ENCODE measurements around the gene SPPL3. TPM values are rescaled to one million over a fixed set of nuclear protein-coding genes. Genes with fewer than 3 reads are reported as not detected.

SPPL3 gene
- polyA plus RNA-seq, 2 donors: 16.7 to 29.3 TPM

DNA sequence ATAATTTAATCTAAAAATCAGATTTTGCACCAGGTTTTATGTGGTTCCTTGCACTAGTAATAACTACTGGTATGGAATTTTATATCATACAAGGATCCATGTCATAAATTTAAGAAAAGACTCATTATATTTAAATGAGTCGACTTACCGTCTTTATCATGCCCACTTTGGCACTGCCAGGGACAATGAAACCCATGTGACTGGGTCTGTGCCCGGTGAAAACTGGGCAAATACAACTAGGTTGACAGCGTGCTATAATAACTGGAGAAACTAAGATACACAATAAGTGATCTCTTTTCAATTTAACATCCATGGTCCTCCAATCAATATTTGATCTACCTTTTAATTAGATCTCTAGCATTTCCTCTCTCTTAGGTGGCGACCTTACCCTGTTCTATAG, 114.0 kb downstream of the SPPL3 start:
- Histone ChIP-seq H3K9me3 (ENCODE audit: control insufficient read depth in 2 of 2, insufficient read depth in 1 of 2, low read depth in 1 of 2, low read length in 1 of 2) (no peaks in the 10 kb centered on the region), H3K27ac (ENCODE audit: low read depth in 2 of 2, low read length in 1 of 2) (no peak overlapping the region), H3K4me3 (ENCODE audit: low read depth in 1 of 2, low read length in 2 of 2) (no peak overlapping the region), H3K4me1 (ENCODE audit: control insufficient read depth in 2 of 2, insufficient read depth in 2 of 2, low read length in 1 of 2) (no peaks in the 10 kb centered on the region), H3K27me3 (ENCODE audit: control insufficient read depth in 1 of 2, insufficient read depth in 2 of 2, low read length in 2 of 2) (no peaks in the 10 kb centered on the region), H3K36me3 (ENCODE audit: control insufficient read depth in 2 of 2, insufficient read depth in 2 of 2, low read length in 1 of 2) (peaks cover 0 to 3% of the 10 kb centered on the region in 2 donors)
- WGBS, 2 donors: 90 to 96% methylated on average over 5 of the region's 5 CpGs

GRCh38 chr12:120787889-120788288, 116.3 kb downstream of the SPPL3 start:
- Histone ChIP-seq H3K27me3 (ENCODE audit: control insufficient read depth in 1 of 2, insufficient read depth in 2 of 2, low read length in 2 of 2) (no peaks in the 10 kb centered on the region), H3K9me3 (ENCODE audit: control insufficient read depth in 2 of 2, insufficient read depth in 1 of 2, low read depth in 1 of 2, low read length in 1 of 2) (no peaks in the 10 kb centered on the region), H3K4me3 (ENCODE audit: low read depth in 1 of 2, low read length in 2 of 2) (no peak overlapping the region), H3K4me1 (ENCODE audit: control insufficient read depth in 2 of 2, insufficient read depth in 2 of 2, low read length in 1 of 2) (no peaks in the 10 kb centered on the region), H3K36me3 (ENCODE audit: control insufficient read depth in 2 of 2, insufficient read depth in 2 of 2, low read length in 1 of 2) (peaks cover 0 to 6% of the 10 kb centered on the region in 2 donors), H3K27ac (ENCODE audit: low read depth in 2 of 2, low read length in 1 of 2) (no peak overlapping the region)
- 91 to 95% methylated on average over 3 of the region's 3 CpGs for WGBS, 2 donors

DNA sequence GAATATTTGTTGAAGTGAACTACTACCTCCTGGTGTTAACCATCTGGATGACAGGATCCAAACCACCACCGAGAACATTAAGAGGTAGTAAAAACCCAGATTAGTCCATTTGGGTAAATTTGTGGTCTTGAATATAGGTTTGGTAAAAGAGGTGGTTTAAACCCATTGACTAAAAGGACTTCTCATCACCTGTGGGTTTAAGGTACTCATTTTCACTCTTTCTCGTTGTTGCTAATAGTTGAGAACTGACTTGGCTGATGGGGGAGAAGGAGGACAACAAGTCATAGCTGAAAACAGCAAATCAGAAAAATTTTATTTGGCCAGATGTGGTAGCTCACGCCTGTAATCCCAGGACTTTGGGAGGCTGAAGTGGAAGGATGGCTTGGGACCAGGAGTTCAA, 119.4 kb downstream of the SPPL3 start:
- no peaks in the 10 kb centered on the region for H3K9me3 ChIP-seq (ENCODE audit: control insufficient read depth in 2 of 2, insufficient read depth in 1 of 2, low read depth in 1 of 2, low read length in 1 of 2)
- no peaks in the 10 kb centered on the region for H3K4me1 ChIP-seq (ENCODE audit: control insufficient read depth in 2 of 2, insufficient read depth in 2 of 2, low read length in 1 of 2)
- peaks cover 0 to 3% of the 10 kb centered on the region in 2 donors for H3K36me3 ChIP-seq (ENCODE audit: control insufficient read depth in 2 of 2, insufficient read depth in 2 of 2, low read length in 1 of 2)
- no peak overlapping the region for H3K4me3 ChIP-seq (ENCODE audit: low read depth in 1 of 2, low read length in 2 of 2)
- no peak overlapping the region for H3K27ac ChIP-seq (ENCODE audit: low read depth in 2 of 2, low read length in 1 of 2)
- WGBS, 2 donors: 87 to 93% methylated on average over 3 of the region's 3 CpGs
- no peaks in the 10 kb centered on the region for H3K27me3 ChIP-seq (ENCODE audit: control insufficient read depth in 1 of 2, insufficient read depth in 2 of 2, low read length in 2 of 2)

DNA sequence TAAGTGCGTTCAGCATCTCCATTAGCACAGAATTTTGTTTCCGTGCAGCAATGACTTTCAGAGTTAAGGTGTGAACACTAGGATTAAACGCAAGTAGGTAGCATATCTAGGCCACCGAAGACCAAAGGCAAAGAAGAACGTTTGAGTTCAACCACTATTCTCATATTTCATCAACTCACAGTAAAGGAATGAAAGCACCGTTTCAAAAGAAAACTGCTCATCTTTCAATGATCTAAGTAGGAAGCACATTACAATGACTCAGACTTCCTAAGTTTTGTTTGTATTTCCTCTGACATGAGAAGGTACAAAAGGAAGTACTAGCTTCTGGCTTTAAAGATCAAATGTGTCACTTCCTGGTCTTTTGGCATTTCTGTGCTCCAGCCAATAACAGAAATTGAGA, 121.0 kb downstream of the SPPL3 start:
- Histone ChIP-seq H3K27me3 (ENCODE audit: control insufficient read depth in 1 of 2, insufficient read depth in 2 of 2, low read length in 2 of 2) (no peaks in the 10 kb centered on the region), H3K27ac (ENCODE audit: low read depth in 2 of 2, low read length in 1 of 2) (peak overlapping the region; percentile 22 to 42), H3K9me3 (ENCODE audit: control insufficient read depth in 2 of 2, insufficient read depth in 1 of 2, low read depth in 1 of 2, low read length in 1 of 2) (no peaks in the 10 kb centered on the region), H3K4me3 (ENCODE audit: low read depth in 1 of 2, low read length in 2 of 2) (no peak overlapping the region), H3K36me3 (ENCODE audit: control insufficient read depth in 2 of 2, insufficient read depth in 2 of 2, low read length in 1 of 2) (peaks cover 0 to 5% of the 10 kb centered on the region in 2 donors), H3K4me1 (ENCODE audit: control insufficient read depth in 2 of 2, insufficient read depth in 2 of 2, low read length in 1 of 2) (no peaks in the 10 kb centered on the region)
- WGBS, 2 donors: 61 to 64% methylated on average over 6 of the region's 6 CpGs

- WGBS, 2 donors: 89 to 90% methylated on average over 7 of the region's 7 CpGs
Measured at GRCh38 chr12:120775862-120776552, 128.2 kb downstream of the SPPL3 start.

GRCh38 chr12:120774169-120774916, 129.8 kb downstream of the SPPL3 start:
- no peak overlapping the region for H3K27ac ChIP-seq (ENCODE audit: low read depth in 2 of 2, low read length in 1 of 2)
- no peak overlapping the region for H3K4me3 ChIP-seq (ENCODE audit: low read depth in 1 of 2, low read length in 2 of 2)
- H3K4me1 ChIP-seq (ENCODE audit: control insufficient read depth in 2 of 2, insufficient read depth in 2 of 2, low read length in 1 of 2): no peaks in the 10 kb centered on the region
- no peaks in the 10 kb centered on the region for H3K27me3 ChIP-seq (ENCODE audit: control insufficient read depth in 1 of 2, insufficient read depth in 2 of 2, low read length in 2 of 2)
- H3K36me3 ChIP-seq (ENCODE audit: control insufficient read depth in 2 of 2, insufficient read depth in 2 of 2, low read length in 1 of 2): peaks cover 0 to 18% of the 10 kb centered on the region in 2 donors
- H3K9me3 ChIP-seq (ENCODE audit: control insufficient read depth in 2 of 2, insufficient read depth in 1 of 2, low read depth in 1 of 2, low read length in 1 of 2): no peaks in the 10 kb centered on the region
- 84 to 86% methylated on average over 7 of the region's 7 CpGs for WGBS, 2 donors

More at GRCh38 chr12:120775862-120776552, 128.2 kb downstream of the SPPL3 start:
- Histone ChIP-seq H3K9me3 (ENCODE audit: control insufficient read depth in 2 of 2, insufficient read depth in 1 of 2, low read depth in 1 of 2, low read length in 1 of 2) (no peaks in the 10 kb centered on the region), H3K27me3 (ENCODE audit: control insufficient read depth in 1 of 2, insufficient read depth in 2 of 2, low read length in 2 of 2) (no peaks in the 10 kb centered on the region), H3K27ac (ENCODE audit: low read depth in 2 of 2, low read length in 1 of 2) (no peak overlapping the region), H3K36me3 (ENCODE audit: control insufficient read depth in 2 of 2, insufficient read depth in 2 of 2, low read length in 1 of 2) (peaks cover 0 to 18% of the 10 kb centered on the region in 2 donors), H3K4me1 (ENCODE audit: control insufficient read depth in 2 of 2, insufficient read depth in 2 of 2, low read length in 1 of 2) (no peaks in the 10 kb centered on the region), H3K4me3 (ENCODE audit: low read depth in 1 of 2, low read length in 2 of 2) (no peak overlapping the region)

- 86% methylated on average over 11 of the region's 11 CpGs for WGBS, 2 donors
- H3K9me3 ChIP-seq (ENCODE audit: control insufficient read depth in 2 of 2, insufficient read depth in 1 of 2, low read depth in 1 of 2, low read length in 1 of 2): no peaks in the 10 kb centered on the region
- H3K4me1 ChIP-seq (ENCODE audit: control insufficient read depth in 2 of 2, insufficient read depth in 2 of 2, low read length in 1 of 2): no peaks in the 10 kb centered on the region
- no peak overlapping the region for H3K27ac ChIP-seq (ENCODE audit: low read depth in 2 of 2, low read length in 1 of 2)
- no peaks in the 10 kb centered on the region for H3K27me3 ChIP-seq (ENCODE audit: control insufficient read depth in 1 of 2, insufficient read depth in 2 of 2, low read length in 2 of 2)
- peaks cover 8 to 27% of the 10 kb centered on the region in 2 donors for H3K36me3 ChIP-seq (ENCODE audit: control insufficient read depth in 2 of 2, insufficient read depth in 2 of 2, low read length in 1 of 2)
- H3K4me3 ChIP-seq (ENCODE audit: low read depth in 1 of 2, low read length in 2 of 2): no peak overlapping the region
Measured at GRCh38 chr12:120771097-120771496, 133.1 kb downstream of the SPPL3 start.

DNA sequence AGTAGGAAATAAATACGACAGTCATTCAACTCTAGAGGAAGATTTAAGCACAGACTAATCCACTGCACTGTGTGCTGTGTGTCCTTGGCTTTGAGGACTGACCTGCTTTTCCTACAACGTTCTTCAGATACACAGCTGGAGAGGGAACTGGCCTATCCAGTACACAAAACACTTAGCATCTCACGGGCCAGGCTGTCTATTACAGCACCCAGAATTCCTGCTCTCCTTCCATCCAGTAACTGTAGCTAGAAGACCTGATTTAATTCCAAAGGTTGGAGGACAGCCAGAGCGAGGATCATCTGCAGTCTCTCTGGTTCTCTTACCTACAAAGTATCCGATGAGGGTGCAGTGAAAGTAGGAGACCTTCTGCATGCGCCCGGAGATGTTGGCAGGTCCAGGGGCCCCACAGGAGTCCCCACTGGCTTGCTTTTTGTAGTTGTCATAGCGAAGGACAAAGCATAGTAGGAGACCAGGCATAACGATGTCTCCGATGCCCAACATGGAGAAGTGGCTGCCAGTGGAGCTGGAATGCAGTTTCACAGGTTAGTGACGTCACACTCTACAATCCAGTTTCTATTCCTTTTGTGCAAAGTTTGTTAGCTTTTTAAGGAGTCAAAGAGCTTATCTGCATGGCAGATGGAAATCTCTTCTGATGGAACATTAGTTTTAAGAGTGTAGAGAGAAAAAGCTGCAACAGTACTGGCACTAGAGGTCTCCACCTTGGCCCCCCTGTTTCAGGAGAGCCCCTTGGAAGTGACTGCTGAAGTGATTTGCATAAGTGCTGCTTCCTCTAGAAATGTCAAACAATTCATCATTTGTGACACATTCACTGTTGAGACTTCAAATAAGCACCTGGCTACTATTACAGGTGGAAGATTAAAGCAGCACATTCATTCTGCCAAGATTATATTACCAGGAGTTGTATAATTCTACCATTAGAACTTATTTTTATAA, 136.8 kb downstream of the SPPL3 start:
- Histone ChIP-seq H3K9me3 (ENCODE audit: control insufficient read depth in 2 of 2, insufficient read depth in 1 of 2, low read depth in 1 of 2, low read length in 1 of 2) (no peaks in the 10 kb centered on the region), H3K27me3 (ENCODE audit: control insufficient read depth in 1 of 2, insufficient read depth in 2 of 2, low read length in 2 of 2) (no peaks in the 10 kb centered on the region), H3K4me3 (ENCODE audit: low read depth in 1 of 2, low read length in 2 of 2) (no peak overlapping the region), H3K36me3 (ENCODE audit: control insufficient read depth in 2 of 2, insufficient read depth in 2 of 2, low read length in 1 of 2) (peaks cover 18 to 34% of the 10 kb centered on the region in 2 donors), H3K27ac (ENCODE audit: low read depth in 2 of 2, low read length in 1 of 2) (peak overlapping the region in 1 of 2 donors; percentile 5), H3K4me1 (ENCODE audit: control insufficient read depth in 2 of 2, insufficient read depth in 2 of 2, low read length in 1 of 2) (no peaks in the 10 kb centered on the region)
- 80 to 84% methylated on average over 11 of the region's 11 CpGs for WGBS, 2 donors

DNA sequence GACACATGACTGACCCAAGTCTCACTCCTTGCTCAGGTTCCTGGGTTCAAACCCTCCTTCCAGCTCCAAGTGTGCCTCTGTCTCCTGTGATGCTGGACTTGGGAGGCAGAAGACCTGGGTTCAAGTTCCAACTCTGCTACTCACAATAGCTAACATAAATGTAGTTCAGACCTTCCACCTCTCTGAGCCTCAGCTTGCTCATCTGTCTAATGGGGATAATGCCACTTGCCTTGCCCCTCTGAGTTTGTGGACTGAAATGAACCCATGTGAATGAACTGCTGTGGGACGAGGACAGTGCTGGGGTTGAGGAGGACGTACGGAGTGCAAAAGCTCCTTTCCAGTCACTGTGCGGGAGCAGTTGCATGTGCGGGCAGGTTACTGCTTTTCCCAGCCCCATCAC, 137.6 kb downstream of the SPPL3 start:
- Histone ChIP-seq H3K27ac (ENCODE audit: low read depth in 2 of 2, low read length in 1 of 2) (no peak overlapping the region), H3K36me3 (ENCODE audit: control insufficient read depth in 2 of 2, insufficient read depth in 2 of 2, low read length in 1 of 2) (peaks cover 18 to 32% of the 10 kb centered on the region in 2 donors), H3K27me3 (ENCODE audit: control insufficient read depth in 1 of 2, insufficient read depth in 2 of 2, low read length in 2 of 2) (no peaks in the 10 kb centered on the region), H3K9me3 (ENCODE audit: control insufficient read depth in 2 of 2, insufficient read depth in 1 of 2, low read depth in 1 of 2, low read length in 1 of 2) (no peaks in the 10 kb centered on the region), H3K4me1 (ENCODE audit: control insufficient read depth in 2 of 2, insufficient read depth in 2 of 2, low read length in 1 of 2) (peaks cover 0 to 2% of the 10 kb centered on the region in 2 donors), H3K4me3 (ENCODE audit: low read depth in 1 of 2, low read length in 2 of 2) (no peak overlapping the region)
- WGBS, 2 donors: 82% methylated on average over 5 of the region's 5 CpGs

Data from esophagus (tissue), 2 donors.